Neural progenitor cell (in vitro differentiated cells): ENCODE results near the gene SFMBT1. TPM values are rescaled to one million over a fixed set of nuclear protein-coding genes. Genes with fewer than 3 reads are reported as not detected.

Experiments used
- DNase-seq: peaks from one replicate; pipeline ENCODE4 v3.0.0-alpha.2; 2016; ENCODE audit warnings: low spot score
- H2AFZ ChIP-seq: fragments of 200-600 bp; sonication (generic); replicated peaks from 2 replicates; pipeline ENCODE4 v1.6.1; 2016; ENCODE audit warnings: antibody characterized with exemption
- H3F3A ChIP-seq: fragments of 200-600 bp; sonication (generic); 2 replicates; pipeline ENCODE4 v1.6.1; 2016; ENCODE audit warnings: antibody characterized with exemption, low read depth
- H3K27ac ChIP-seq: fragments of 200-600 bp; sonication (generic); 2 replicates; pipeline ENCODE4 v1.5.1; 2016; ENCODE audit warnings: mild to moderate bottlenecking
- H3K27me3 ChIP-seq: fragments of 200-600 bp; sonication (generic); 2 replicates; pipeline ENCODE4 v1.6.1; 2016; ENCODE audit warnings: mild to moderate bottlenecking, moderate library complexity
- H3K36me3 ChIP-seq: fragments of 200-600 bp; sonication (generic); 2 replicates; pipeline ENCODE4 v1.5.1; 2016
- H3K4me1 ChIP-seq: fragments of 200-600 bp; sonication (generic); 2 replicates; pipeline ENCODE4 v1.6.1; 2016; ENCODE audit warnings: mixed run types
- H3K4me2 ChIP-seq: fragments of 200-600 bp; sonication (generic); 2 replicates; pipeline ENCODE4 v1.6.1; 2016
- H3K4me3 ChIP-seq: fragments of 200-600 bp; sonication (generic); 2 replicates; pipeline ENCODE4 v1.5.1; 2016
- H3K79me2 ChIP-seq: fragments of 200-600 bp; sonication (generic); 2 replicates; pipeline ENCODE4 v1.6.1; 2016; ENCODE audit warnings: low read depth
- H3K9ac ChIP-seq: fragments of 200-600 bp; sonication (generic); 2 replicates; pipeline ENCODE4 v1.6.1; 2016
- H3K9me3 ChIP-seq: fragments of 200-600 bp; sonication (generic); 2 replicates; pipeline ENCODE4 v1.5.1; 2016; ENCODE audit warnings: low read depth
- H4K20me1 ChIP-seq: fragments of 200-600 bp; sonication (generic); 2 replicates; pipeline ENCODE4 v1.6.1; 2016; ENCODE audit warnings: low read depth
- H3K27ac Mint-ChIP-seq: 3 replicates; pipeline ENCODE4 v1.8.0; 2021; ENCODE audit warnings: mixed read lengths
- H3K27me3 Mint-ChIP-seq: 2 replicates; pipeline ENCODE4 v1.8.0; 2022; ENCODE audit warnings: low read depth, mild to moderate bottlenecking, inconsistent platforms, moderate library complexity, mixed read lengths; ENCODE audit not compliant: insufficient read depth
- H3K36me3 Mint-ChIP-seq: 3 replicates; pipeline ENCODE4 v1.8.0; 2021; ENCODE audit warnings: mixed read lengths
- H3K4me1 Mint-ChIP-seq: 3 replicates; pipeline ENCODE4 v1.8.0; 2021; ENCODE audit warnings: mixed read lengths
- H3K4me3 Mint-ChIP-seq: 3 replicates; pipeline ENCODE4 v1.8.0; 2021; ENCODE audit warnings: mild to moderate bottlenecking, moderate library complexity, mixed read lengths
- H3K9me3 Mint-ChIP-seq: 3 replicates; pipeline ENCODE4 v1.8.0; 2020; ENCODE audit warnings: mixed read lengths
- CTCF ChIP-seq: fragments of 200-600 bp; sonication (generic); IDR thresholded peaks from 2 replicates; pipeline ENCODE4 v1.5.1; 2017; ENCODE audit warnings: antibody characterized with exemption, mild to moderate bottlenecking
- EZH2 ChIP-seq: fragments of 200-600 bp; sonication (generic); IDR thresholded peaks from 2 replicates; pipeline ENCODE4 v1.6.1; 2017; ENCODE audit warnings: antibody characterized with exemption, mild to moderate bottlenecking, moderate library complexity
- EZH2phosphoT487 ChIP-seq: fragments of 200-600 bp; sonication (generic); IDR thresholded peaks from 2 replicates; pipeline ENCODE4 v1.6.1; 2017; ENCODE audit warnings: antibody characterized with exemption
- total RNA-seq: library from RNA; depleted of rRNA; stranded (reverse); fragments of >200 nt; gene quantifications from 2 replicates; pipeline ENCODE4 v1.2.3, GENCODE V29; 2015; ENCODE audit warnings: low replicate concordance

The SFMBT1 gene, protein sequence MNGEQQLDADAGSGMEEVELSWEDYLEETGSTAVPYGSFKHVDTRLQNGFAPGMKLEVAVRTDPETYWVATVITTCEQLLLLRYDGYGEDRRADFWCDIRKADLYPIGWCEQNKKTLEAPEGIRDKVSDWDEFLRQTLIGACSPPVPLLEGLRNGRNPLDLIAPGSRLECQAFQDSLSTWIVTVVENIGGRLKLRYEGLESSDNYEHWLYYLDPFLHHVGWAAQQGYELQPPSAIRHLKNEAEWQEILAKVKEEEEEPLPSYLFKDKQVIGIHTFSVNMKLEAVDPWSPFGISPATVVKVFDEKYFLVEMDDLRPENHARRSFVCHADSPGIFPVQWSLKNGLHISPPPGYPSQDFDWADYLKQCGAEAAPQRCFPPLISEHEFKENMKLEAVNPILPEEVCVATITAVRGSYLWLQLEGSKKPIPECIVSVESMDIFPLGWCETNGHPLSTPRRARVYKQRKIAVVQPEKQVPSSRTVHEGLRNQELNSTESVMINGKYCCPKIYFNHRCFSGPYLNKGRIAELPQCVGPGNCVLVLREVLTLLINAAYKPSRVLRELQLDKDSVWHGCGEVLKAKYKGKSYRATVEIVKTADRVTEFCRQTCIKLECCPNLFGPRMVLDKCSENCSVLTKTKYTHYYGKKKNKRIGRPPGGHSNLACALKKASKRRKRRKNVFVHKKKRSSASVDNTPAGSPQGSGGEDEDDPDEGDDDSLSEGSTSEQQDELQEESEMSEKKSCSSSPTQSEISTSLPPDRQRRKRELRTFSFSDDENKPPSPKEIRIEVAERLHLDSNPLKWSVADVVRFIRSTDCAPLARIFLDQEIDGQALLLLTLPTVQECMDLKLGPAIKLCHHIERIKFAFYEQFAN
- total RNA-seq = 18.5 and 22.7 TPM in 2 replicates

DNA sequence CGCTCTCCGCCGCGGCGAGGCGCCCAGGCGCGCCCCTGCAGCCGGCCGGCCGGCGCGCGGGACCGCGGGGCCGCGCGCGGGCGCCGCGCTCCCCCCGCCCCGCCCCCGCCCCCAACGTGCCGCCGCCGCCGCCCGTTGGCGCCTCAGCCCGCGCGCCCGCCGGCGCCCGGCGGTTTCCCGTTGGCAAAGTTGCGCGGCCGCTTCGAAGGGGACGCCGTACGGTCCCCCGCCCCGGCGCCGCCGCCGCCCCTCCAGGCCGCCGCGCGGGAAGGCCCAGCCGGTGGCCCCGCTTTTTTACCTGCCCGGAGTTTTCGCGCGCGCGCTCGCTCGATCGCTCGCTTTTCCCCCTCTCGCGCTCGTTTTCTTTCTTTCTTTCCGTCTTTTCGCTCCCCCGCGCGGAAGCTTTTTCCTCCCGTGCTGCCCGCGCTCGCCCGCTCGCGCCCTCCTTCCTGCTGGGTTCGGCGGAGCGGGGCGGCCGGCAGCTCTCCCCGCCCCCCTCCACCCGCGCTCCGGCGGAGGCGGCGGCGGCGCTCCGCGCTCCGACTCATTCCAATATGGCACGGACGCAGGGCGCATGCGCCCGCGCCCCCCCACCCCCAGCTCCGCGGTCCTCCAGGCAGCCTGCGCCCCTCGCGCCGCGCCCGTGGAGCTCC lies at the start of gene SFMBT1:
Gene SFMBT1, minus strand, starts transcription at position 556 of the 653 bp plus-strand sequence. CDS start 76,945 bp downstream, outside the sequence.
- Histone ChIP-seq H3F3A (peaks cover 38% of the 10 kb centered on the region), H3K79me2 (peaks cover 39% of the 10 kb centered on the region), H3K9ac (no peak within 1 kb of the TSS), H3K36me3 (no peaks in the 10 kb centered on the region), H3K9me3 (no peaks in the 10 kb centered on the region), H3K27me3 (peaks cover 58% of the 10 kb centered on the region), H2AFZ (peak within 1 kb of the TSS; percentile 100), H3K4me1 (peaks cover 8% of the 10 kb centered on the region), H3K27ac (peak within 1 kb of the TSS; percentile 67), H3K4me3 (peak within 1 kb of the TSS; percentile 100), H4K20me1 (peaks cover 34% of the 10 kb centered on the region), H3K4me2 (peak within 1 kb of the TSS; percentile 98)
- peak within 1 kb of the TSS; percentile 96 for H3K27ac Mint-ChIP-seq
- H3K9me3 Mint-ChIP-seq = no peaks in the 10 kb centered on the region
- peaks cover 17% of the 10 kb centered on the region for H3K4me1 Mint-ChIP-seq
- TF ChIP-seq CTCF (no peak), EZH2phosphoT487 (no peak), EZH2 (no peak)
- H3K27me3 Mint-ChIP-seq = peaks cover 17% of the 10 kb centered on the region
- H3K36me3 Mint-ChIP-seq = no peaks in the 10 kb centered on the region
- H3K4me3 Mint-ChIP-seq = peak within 1 kb of the TSS; percentile 98
- peak; percentile 87 for DNase-seq

GRCh38 chr3:53092942-53093341 lies 47.1 kb upstream of the SFMBT1 start:
- H3K36me3 ChIP-seq = no peaks in the 10 kb centered on the region
- H3K4me3 Mint-ChIP-seq = no peak overlapping the region

More at GRCh38 chr3:53092942-53093341, 47.1 kb upstream of the SFMBT1 start:
- Mint-ChIP-seq H3K27ac (no peak overlapping the region), H3K27me3 (peaks cover 3% of the 10 kb centered on the region), H3K9me3 (no peaks in the 10 kb centered on the region), H3K36me3 (peaks cover 7% of the 10 kb centered on the region), H3K4me1 (no peaks in the 10 kb centered on the region)
- H3K4me1 ChIP-seq = no peaks in the 10 kb centered on the region
- H4K20me1 ChIP-seq = no peaks in the 10 kb centered on the region
- no peak overlapping the region for H2AFZ ChIP-seq
- H3K9ac ChIP-seq = no peak overlapping the region
- H3K9me3 ChIP-seq = no peaks in the 10 kb centered on the region
- no peak for TF ChIP-seq EZH2phosphoT487
- no peak for TF ChIP-seq CTCF
- TF ChIP-seq EZH2 = no peak
- no peaks in the 10 kb centered on the region for H3K79me2 ChIP-seq
- H3K4me3 ChIP-seq = no peak overlapping the region
- H3K4me2 ChIP-seq = no peak overlapping the region
- DNase-seq = no peak
- no peaks in the 10 kb centered on the region for H3K27me3 ChIP-seq
- H3F3A ChIP-seq = no peaks in the 10 kb centered on the region
- no peak overlapping the region for H3K27ac ChIP-seq
